Activated CD4-positive, alpha-beta T cell treated with anti-CD3 and anti-CD28 coated beads, Interleukin-2, Interleukin-6, amounts not matched to agents 100 ng/mL and 50 ng/mL, durations not matched to agents 16 hours and 8 hours (primary cell): Measurements from ENCODE around the gene C17orf58.
"Not testable (repeated sequence)": the region's sequence is repeated elsewhere in the genome, so short reads cannot be mapped to it uniquely, and the experiment has no call there.

ENCODE experiments used
- DNase-seq: peaks from one replicate; pipeline ENCODE4 v3.0.0-alpha.2; 2020

C17orf58 gene

DNA sequence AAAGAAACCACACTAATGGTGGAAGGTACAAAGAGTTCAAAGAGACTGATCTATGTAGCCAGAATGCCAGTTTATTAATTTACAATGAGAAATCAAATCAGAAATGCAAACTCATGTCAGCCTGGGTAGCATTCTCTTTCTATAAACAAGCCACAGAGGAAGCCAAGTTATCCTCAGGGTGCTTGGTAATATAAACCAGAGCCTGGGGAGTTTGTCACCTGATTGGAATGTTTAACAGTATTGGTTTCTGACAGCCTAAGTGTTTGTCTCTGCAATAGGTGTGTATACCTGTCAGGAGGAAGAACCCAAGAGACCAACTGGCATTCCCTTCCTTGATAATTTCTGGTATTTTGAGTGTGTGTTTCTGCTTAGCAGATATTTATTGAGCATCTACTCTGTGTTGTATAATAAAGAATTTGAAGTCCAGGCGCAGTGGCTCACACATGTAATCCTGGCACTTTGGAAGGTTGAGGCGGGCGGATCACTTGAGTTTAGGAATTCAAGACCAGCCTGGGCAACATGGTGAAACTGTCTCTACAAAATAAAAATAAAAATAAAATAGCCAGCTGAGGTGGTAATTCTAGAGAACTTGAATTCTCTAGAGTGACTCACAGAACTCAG, 3.1 kb upstream of the C17orf58 start:
- no peak for DNase-seq

DNA sequence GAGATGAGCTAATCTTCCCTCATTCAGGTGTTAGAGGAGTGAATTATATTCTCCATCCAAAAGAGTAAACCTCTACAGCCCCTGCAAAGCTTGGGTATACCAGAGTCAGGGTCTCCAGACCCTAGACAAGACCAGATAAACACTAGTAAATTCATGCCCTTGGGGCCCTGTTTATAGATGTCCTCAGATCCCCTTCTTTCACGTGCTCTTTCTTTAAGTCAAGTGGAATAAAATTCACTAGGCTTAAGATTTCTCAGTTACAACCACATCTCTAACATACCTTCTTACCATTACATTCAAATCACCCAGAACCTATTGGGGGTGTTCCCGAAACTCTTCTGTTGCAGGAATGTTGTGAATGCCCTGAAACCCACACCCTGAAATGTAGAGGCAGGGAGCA, 2.2 kb upstream of the C17orf58 start:
- DNase-seq = no peak

DNA sequence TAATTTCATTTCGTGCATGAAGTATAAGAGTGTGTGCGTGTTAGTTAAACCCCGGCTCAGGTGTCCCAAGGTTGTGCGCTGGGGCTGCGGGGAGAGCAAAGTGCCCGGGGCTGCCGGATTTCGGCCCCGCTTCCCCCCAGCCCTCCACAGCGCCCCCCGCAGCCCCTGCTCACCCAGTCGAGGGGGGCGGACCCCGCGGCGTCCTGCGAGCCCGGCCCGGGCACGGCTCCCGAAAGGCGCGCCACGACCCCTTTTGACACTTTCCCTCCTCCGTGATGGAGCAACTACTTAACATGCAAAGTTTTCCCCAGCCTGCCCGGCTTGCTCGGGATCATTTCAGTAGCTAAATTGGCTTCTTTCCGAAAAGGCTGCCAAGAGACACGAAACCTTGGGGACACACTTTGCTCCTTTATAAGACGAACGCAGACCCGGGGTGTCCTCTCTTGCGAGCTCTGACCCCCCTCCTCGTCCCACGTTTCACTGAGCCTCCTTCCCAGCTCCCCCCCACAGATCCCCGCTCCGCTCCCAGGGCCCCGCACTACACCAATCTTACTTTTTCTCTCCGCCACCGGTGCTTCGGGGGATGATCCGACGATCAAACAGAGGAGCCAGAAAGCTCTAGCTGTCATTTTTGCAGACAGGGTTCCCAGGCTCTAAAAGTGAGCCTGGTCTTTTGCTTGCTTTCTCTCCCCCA, 552 bp downstream of the C17orf58 start:
- peak; percentile 23 for DNase-seq

DNA sequence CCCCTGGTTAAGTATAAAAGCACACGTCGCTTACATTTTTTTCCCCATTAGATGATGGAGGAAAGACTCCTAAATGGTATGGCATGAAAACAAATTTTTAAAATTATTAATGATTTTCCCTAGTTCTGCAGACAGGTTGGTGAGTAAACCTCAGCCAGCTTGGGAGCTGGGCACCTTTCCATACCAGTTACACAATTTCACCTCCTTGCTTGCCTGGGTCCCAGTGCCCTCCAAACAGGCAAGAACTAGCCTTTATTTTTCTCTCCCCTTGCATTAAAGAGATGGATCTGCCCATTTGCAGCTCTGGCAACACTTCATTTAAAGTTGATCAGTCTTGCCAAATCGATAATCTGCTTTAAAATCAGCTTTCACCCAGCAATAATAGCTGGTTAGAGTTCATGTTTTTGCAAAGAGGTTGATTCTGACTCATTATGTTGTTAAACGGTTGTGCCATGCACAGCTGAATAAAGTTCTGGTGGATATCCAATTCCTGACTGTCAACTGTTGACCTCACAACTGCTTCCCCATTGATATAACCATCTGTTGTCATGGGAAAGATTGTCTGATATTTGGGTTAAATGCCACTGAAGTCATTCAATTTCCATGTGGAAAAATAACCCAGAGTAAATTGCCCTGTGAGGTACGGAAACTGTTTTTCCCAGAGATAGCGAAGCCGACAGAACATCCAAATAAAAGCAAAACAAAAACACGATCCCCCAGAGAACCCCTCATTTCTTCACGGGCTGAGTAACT, 1.3 kb downstream of the C17orf58 start:
- DNase-seq = peak; percentile 40

DNA sequence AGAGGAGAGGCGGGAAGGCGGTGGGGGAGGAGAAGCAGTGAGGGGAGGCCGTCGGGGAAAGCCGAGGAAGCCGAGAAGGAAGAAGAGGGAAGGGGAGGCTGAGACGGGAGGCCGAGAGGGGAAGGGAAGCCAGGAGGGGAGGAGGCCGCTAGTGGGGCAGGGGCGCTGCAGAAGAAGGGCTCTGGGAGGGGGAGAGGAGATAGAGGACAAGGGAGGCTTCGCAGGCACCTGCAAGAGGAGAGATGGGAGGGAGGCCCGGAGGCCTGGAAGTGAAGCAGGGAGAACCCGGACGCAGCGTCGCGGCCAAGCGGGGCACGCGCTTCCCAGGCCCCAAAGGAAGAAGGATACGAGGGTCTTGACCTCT, 2.3 kb downstream of the C17orf58 start:
- DNase-seq = no peak

DNA sequence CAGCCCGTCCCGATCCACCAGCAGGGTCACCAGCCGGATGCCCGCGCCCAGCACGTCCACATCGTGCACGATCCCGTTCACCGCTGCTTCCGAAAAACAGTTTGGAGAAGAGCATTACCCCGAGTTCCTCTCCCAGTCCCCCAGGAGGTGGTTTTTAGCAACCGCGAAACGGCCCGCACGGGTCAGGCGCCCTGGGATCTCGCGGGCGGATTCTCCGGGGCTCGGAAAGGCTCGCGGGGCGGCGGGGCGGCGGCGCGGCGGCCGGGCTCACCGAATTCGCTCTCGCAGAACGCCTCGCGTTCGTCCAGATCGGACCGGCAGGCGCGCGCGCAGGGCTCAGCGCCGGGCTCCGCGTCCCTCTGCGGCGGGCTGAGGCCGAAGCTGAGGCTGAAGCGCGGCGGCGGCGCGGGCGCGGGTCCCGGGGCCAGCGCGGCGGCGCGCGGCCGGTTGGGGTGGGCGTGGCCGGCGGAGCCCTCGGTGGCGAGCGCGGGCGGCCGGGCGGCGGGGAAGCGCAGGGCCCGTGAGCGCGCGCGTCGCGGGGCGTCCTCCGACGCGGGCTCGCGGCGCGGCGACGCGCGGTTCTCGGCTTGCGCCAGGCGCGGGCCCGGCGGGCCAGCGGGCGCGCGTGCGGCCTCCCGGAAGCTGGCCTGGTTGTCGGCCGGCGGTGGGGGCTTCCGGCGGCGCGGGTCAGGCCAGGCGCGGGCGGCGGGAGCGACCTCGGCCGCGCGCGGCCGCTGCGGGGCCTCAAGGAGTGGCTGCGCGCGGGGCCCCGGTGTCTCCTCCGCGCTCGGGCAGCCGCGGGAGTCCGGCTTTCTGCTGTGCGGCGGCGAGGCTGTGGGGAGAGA, 2.9 kb downstream of the C17orf58 start:
- DNase-seq = peak; percentile 89

DNA sequence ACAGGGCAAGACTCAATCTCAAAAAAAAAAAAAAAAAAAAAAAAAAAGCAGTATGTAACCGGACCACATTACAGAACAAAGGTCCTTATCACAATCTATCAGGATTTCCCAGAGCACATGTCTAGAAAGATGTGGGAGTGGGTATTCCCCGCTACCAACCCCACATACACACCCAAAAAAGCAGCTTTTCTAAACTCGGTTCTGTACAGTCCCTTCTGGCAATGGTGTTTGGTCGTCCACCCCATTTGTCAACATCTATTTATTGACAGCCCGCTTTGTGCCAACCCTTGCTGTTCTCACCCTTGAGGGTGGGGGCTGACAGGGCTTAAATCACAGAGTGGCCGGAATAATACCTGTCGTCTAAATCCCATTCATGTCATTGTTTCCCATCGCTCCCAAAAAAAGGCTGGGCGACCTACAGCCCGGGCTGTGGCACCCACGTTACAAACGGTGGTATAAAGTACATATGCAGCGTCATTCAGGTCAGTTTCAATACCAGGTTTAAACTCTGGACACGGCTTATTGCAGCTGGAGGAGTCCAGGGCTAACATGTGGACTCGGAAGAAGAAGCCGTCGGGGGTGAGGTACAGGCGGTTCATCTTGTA, 3.6 kb downstream of the C17orf58 start:
- peak; percentile 13 for DNase-seq

DNA sequence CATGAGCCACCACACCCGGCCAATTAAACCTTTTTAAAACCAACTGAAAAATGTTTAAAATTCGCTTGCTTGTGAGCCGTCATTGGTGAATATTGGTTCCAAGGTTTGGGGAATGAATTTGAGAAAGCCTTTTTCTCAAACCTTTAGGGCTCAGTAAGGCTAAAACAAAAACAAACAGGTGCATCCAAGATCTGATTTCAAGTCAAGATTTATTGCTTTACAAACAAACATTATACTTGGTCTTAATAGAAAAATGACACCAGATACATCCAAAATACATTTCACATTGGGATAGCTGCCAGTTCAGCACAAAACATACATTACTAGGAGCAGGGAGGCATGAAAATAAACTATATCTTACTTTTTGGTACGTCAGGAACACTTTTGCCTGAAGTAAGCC, 5.4 kb downstream of the C17orf58 start:
- DNase-seq = no peak

DNA sequence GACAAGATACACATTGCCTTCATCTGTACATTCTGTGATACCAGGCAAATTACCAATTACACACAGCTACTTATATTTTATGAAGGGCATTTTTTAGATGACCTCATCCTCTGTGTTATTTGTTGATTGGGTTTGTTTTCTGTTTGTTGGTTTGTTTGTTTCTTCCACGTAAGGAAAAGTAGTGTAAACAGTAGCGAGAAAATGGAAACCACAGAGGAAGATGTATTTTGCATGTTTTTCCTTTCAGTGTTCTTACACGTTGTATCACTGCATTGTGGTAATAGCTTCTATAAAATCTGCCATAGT, 12.9 kb downstream of the C17orf58 start:
- no peak for DNase-seq

DNA sequence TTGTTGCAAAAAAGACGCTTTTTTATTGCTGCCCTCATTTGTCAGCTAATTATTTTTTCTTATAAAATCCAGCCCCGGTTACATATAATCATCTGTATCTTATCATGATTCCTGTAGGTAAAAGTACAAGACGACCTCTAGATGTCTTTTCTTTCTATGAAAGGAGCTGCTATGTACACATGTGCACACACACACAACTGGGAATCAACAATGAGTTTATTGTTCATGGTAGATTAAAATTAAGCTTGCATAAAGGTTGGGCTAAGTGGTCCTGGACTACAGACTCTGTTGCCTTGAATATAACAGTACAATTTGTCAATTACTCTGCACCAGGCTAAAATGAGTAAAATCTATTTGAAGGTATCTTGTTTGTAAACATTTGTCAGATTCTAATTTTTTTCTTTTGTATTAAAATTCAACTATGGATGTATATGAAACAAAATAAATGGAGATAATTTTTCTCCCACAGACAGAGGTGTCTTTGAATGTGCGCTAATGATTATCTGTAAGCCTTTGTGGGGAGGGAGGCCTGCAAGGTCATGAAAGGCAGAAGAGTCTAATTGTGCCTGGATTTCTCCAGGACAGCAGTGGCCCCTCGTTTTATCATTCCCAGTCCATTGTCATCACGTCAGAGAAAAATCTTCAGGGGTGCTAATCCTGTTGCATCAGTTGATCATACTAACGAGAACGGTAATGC, 13.4 kb downstream of the C17orf58 start:
- DNase-seq = no peak

DNA sequence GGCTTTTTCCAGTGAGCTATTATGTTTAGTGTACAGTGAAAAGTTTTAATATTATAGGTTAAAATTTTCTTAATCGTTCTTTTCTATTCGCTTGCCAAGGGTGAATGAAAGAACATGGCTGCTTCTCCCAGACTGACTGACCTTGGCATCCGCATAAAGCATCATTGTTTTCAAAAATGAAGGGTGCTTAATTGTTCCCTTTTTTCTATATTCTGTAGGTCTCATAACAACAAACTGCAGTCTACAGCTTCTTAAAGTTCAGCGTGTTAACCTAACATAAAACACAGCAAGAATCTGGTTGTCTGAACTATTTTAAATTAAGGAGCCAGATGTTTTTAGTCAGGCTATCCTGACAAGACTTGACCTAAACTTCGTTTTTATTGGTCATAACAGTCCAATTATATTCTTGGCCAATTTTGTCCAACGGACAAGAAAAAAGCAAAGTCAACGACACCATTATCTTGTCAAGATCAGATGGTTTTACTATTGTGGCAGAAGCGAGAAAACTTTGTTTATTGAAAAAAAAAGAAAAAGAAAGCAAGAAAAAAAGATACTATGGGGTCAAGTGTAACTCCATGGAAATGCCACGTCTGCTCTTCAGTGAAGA, 14.1 kb downstream of the C17orf58 start:
- DNase-seq = no peak

DNA sequence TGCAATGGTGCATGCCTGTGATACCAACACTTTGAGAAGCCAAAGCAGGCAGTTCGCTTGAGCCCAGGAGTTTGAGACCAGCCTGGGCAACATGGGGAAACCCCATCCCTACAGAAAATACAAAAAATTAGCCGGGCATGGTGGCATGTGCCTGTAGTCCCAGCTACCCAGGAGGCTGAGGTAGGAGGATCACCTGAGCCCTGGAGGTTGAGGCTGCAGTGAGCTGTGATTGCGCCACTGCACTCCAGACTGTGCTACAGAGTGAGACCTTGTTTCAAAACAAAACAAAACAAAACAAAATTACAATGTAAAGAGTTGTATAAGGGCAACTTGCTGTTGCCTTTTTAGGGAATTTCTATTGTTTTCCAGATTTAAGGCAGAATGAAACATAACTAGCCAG, 15.4 kb downstream of the C17orf58 start:
- not testable (repeated sequence) for DNase-seq

DNA sequence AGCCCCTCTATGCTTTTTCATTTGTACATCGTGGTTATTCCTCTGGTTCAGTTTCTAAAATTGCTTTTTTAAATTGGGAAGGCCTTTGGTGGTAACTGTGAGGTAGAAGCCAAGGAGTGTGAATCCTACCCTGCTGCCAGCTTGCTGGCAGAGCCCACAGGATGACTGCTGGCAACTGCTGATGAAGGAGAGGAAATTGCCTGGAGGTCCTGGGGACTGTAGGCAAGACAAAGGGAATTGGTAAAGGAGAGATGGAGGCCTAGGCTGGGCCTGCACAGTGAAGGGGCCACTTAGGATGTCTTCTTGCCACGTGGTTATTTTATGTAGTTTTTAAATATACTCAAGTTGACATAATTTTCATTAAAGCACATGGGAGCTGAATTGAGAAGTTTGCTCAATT, 15.8 kb downstream of the C17orf58 start:
- DNase-seq = no peak

DNA sequence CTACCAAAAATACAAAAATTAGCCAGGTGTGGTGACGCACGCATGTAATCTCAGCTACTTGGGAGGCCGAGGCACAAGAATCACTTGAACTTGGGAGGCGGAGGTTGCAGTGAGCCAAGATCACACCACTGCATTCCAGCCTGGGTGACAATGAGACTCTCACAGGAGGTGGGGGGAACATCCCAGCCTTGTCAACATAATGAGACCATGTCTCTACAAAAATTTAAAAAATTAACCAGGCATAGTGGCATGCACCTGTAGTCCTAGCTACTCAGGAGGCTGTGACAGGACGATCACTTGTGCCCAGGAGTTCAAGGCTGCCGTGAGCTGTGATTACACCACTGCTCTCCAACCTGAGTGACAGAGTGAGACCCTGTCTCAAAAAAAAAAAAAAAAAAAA, 20.0 kb downstream of the C17orf58 start:
- not testable (repeated sequence) for DNase-seq

DNA sequence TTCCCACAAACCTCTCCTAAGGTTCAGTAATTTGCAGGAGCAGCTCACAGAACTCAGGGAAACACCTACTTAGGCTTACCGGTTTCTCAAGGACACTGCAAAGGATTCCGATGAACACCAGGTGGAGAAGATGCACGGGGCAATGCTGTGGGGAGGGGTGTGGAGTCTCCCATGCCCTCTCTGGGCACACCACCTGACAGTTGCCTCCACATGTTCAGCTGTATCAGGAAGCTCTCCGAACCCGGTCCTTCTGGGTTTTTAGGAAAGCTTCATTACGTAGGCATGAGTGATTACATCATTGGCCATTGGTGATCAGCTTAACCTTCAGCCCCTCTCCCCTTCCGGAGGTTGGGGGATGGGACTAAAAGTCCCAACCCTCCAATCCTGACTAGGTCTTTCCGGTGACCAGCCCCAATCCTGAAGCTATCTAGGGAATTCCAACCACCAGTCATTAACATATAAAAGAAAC, 21.6 kb downstream of the C17orf58 start:
- DNase-seq = no peak

DNA sequence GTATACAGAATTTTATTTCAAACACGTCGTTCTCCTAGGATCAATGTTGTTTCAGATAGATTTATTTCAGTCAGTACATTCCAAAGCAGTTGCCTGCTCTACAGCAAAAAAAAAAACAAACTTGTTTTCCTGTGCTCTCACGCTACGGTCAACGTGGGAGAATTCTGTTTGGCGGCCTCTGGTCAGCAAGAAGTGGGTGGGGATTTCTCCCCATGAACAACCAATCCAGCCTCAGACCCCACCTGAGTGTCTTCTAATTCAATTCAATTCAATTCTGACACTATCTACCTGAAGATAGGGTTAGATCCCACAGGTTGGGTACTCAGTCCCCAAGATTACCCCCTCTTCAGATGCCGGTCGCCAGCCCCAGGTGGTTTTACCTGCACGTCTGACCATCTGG, 22.1 kb downstream of the C17orf58 start:
- no peak for DNase-seq

DNA sequence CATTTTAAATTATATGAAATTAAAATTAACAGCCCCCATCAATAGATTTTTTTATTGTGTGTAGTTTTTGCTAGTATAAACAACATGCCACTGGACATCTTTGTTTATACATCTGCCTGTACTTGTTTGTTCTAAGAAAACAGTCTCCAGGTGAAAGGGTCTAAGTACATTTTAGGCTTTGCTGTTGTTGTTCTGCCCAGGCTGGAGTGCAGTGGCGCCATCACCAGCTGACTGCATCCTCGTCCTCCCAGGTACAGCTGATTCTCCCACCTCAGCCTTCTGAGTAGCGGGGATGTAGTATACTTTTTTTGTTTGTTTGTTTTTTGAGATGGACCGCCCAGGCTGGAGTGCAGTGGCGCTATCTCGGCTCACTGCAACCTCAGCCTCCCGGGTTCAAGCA, 25.5 kb downstream of the C17orf58 start:
- no peak for DNase-seq

DNA sequence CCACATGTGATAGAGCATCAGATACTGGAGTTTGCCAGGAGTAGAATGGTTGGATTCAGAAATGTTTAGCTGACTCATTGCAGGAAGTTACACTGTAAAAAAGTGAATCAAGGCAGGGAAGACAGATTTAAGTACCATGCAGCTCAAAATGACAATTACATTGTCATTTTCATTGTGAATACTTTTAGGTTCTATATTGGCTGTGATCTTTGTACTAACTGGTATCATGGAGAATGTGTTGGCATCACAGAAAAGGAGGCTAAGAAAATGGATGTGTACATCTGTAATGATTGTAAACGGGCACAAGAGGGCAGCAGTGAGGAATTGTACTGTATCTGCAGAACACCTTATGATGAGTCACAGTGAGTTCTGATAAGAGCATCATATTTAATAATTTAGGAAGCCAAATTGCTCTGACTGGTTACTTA, 33.1 kb downstream of the C17orf58 start:
- peak; percentile 82 for DNase-seq

DNA sequence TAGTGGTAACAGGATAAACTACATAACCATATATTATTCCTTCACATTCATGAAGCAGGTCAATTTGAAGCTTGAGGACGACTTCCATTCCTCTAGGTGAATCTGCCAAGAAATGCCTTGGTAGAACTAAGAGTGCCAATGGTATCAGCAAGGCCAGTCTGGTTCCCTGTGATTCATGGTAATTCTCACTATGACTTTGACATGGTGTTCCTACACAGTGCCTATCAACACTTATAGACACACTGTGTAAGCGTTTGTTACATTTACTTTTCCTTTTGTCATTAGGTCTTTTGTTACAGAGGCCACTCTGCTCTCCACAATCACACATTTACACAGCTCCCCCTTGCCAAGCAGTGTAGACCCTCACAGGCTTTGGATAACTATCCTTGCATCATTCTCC, 34.1 kb downstream of the C17orf58 start:
- not testable (repeated sequence) for DNase-seq

DNA sequence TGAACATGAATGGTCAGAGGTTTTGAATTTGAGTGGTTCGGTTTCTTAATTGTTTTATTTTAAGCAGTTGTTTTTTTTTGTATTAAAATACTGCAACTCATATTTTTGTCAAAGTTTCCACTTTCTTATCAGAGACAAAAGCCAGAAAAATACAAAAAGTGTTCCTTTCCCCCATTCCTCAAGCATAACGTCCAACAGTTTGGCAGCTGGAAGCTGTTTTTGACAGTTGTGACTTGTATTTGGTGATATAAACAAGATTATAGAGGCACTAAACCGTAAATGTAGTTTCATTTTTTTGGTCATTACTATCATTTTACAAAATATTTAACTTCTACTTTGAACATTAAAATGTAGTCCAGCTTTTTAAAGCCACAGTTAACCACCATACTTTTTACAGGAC, 36.0 kb downstream of the C17orf58 start:
- DNase-seq = not testable (repeated sequence)

DNA sequence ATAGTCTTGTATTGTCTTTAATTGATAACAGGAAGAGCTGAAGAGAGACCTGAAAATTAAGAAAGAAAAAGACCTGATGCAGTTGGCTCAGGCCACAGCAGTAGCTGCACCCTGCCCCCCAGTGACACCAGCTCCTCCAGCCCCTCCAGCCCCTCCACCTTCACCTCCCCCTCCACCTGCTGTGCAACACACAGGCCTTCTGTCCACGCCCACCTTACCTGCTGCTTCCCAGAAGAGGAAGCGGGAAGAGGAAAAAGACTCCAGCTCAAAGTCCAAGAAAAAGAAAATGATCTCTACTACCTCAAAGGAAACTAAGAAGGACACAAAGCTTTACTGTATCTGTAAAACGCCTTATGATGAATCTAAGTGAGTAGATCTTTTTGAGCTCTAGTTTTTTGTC, 36.8 kb downstream of the C17orf58 start:
- DNase-seq = no peak

DNA sequence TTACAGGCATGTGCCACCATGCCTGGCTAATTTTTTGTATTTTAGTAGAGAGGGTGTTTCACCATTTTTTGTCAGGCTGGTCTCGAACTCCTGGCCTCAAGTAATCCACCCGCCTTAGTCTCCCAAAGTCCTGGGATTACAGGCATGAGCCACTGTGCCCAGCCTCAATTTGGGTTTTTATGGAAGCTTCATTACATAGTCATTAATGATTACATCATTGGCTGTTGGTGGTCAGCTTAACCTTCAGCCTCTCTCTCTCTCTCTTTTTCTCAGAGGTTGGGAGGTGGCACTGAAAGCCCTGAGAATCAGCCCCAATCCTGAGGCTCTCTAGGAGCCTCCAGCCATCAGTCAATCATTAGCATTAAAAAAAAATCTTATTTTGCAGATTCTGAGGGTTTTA, 45.3 kb downstream of the C17orf58 start:
- DNase-seq = no peak
